ENCODE data around the gene ZRSR2.

DNA sequence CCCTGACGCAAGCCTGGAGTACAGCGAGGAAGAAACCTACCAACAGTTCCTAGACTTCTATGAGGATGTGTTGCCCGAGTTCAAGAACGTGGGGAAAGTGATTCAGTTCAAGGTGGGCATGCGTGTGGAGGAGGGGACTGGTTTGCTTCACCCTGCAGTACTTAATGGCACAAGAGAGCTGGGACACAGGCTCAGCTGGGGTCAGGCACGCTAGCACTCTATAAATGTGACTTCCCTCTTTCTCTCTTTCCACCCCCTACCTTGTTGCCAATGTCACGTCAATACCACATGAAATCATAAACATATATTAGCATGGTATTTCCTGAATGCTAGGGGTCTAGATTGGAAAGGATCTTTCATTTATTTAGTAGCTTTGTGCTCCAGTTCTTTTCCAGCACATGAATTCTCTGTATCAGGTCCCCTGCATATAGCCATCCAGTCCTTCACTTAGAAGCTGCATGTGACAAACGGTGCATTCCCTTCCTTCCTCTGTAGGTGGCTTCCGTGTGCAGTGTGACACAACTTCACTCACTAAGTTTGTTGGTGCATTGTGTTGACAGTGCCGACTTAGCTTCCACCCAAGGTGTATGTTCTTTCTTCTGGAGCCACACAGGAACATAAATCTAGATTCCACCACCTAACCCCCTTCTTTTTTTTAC, 25.6 kb downstream of the ZRSR2 start:
- TF ChIP-seq CTCF (IDR thresholded peaks at IDR 0.05) (peak in 7 of 12 donors; percentile 15 to 40 (median 28)), POLR2A (IDR thresholded peaks at IDR 0.05) (no peak)

Data from heart left ventricle (tissue), 13 donors.